HG03342 (cell line): ENCODE data around the gene GRIA1.

Experiments used
- ATAC-seq: cut with Tn5 transposase; IDR thresholded peaks from one replicate; pipeline ENCODE4 v1.9.1; 2021; ENCODE audit warnings: mild to moderate bottlenecking, moderate library complexity; ENCODE audit not compliant: unreplicated experiment

Gene GRIA1

DNA sequence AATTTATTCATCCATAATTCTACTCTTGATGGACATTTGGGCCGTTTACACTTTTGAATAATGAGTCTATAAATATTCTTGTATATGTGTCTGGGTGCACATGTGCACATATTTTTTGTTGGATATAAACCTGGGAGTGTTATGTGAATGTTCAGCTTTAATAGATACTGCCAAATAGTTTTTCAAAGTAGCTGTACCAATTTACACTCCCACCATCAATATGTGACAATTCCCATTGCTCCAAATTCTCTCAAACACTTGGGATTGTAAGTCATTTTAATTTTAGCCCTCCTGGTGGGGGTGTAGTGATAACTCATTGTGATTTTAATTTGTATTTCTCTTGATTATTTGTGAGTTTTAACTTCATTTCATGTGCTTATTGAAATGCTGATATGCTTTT lies 114.9 kb downstream of the GRIA1 start:
- ATAC-seq: no peak

DNA sequence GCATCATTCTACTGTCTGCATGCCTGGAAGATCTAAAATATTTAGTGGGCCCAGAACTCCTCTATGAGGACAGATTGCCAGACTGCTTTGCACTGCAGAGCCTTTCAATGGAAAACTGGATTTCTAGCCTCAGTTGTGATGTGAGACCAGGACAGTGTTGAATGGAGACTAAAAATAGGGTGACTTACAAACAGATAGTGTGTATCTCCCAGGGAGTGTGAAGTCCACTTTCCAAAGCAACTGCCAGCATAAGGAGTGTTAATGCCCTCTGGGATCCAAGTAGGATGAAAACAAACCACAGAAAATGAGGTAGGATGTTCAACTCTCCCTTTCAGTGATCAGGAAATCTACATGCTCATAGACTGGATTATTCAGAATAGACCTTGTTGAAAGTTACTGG lies 119.5 kb downstream of the GRIA1 start:
- no peak for ATAC-seq

DNA sequence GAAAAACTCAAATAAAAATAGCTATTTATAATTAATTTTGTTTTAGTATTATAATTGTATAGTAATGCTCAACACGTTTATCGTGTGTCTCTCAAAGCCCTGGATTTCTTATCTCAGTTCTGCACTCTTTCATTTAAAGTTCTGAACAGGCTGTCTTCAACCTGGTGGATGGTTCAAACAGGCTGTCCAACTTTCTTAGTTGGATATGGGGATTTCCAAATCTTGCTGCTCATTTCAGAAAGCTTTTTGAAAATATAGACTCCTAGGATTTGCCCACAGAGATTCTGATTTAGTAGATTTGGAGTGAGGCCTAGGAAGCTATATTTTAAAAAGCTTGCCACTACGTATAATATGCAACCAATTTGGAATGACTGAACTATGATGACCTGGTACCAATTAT lies 120.3 kb downstream of the GRIA1 start:
- no peak for ATAC-seq

DNA sequence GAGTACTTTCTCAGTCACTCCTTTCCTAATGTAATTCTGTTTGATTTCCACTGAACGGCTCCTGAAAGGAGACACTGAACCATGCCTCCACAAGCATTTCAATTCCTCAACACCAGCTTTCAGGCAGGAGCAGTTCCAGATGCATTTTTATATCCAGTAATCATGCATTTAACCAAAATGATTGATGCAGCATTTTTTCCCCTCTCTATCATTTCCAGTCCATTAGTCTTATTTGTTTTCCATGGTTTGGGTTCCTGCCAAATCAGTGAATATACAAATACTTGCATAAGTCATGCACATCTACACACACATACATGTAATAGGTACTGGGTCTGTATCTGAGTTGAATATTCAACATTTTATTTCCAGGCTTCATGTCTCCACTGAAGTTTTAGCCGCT lies 122.7 kb downstream of the GRIA1 start:
- no peak for ATAC-seq

DNA sequence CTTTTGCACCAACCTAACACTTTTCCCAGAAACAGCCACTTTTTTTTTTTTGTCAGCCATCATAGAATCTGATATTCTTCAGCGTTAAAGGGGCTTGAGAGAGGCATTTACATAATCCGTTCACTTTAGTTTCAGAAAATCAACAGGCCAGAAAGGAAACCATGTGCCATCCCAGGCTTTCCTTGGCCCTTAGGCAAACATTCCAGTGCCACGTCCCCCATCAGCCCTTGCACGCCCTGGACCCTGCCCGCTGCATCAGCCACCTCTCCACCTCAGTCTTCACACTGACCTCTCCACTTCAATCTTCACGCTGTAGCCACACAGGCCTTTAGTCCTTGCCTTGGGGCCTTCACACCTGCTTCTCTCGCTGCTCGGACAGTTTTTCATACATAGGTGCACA lies 123.2 kb downstream of the GRIA1 start:
- no peak for ATAC-seq

DNA sequence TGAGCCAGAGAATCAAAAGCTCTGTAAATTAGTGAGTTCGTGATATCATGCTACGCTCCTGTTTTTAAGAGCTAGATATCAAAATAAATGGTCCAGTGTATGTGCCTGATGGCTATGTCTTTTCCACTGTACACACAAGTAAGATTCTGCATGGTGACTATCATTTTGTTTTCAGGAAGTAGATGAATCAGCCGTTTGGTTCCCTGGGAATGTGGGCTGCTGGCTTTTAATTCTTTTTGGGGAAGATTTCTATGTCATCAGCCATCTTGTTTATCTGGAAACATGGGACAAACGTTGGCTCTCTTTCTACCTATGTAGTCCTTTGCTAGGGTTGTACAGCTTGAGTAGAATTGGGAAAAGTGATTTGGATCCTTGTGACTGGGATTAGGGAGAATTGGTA lies 126.7 kb downstream of the GRIA1 start:
- ATAC-seq: no peak

DNA sequence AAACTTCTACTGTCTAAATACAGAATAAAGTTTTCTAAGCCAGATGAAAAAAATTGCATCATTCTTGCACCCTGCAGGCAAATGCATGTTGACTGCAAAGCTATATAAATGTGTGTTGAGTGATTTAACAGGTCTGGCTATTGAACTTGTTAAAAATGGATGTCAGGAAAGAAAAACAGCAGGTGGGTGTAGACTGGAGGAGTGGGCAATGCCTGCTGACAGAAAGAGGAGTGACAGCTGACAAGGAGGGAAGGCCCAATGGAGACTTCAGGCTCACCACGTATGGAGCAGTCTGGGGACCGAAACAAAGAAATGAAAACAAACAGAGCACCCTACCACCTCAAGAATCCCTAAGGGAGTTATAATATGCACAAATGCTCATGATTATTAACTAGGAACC lies 127.8 kb downstream of the GRIA1 start:
- no peak for ATAC-seq

DNA sequence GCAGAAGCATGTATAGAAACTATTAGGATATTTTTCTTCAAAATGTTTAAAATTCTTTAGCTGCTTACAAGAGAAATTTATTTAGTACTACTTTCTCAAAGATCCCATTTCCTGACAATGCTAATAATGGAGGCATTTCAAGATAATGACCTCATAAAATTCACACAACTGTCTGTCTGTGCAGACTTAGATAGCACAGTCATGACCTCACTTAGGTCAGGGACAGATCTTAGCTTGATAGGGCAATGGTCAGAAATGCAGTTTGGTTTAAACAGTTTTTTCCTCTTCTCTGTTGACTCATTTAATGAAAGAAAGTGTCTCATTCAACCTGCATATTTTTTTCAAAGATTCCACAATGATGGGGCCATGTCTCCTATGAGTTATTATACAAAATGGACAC lies 128.4 kb downstream of the GRIA1 start:
- no peak for ATAC-seq

DNA sequence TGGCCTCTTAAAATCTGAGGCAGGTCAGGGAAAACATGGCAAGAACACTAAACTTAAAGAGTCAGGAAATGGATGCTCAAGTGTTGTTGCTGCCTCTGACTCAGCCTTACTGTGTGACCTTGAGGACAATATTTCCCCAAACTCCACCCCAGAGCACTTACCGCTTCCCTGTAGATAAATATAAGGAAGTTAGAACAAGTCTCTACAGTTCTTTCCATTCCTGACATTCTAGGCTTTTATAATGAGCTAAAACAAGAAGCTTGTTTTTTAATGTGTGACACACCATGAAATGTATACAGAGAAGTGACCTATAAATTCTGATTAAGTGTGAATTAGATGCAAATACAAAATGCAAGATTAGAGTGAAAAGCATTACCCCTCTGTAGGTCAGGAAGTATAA lies 129.3 kb downstream of the GRIA1 start:
- ATAC-seq: no peak

DNA sequence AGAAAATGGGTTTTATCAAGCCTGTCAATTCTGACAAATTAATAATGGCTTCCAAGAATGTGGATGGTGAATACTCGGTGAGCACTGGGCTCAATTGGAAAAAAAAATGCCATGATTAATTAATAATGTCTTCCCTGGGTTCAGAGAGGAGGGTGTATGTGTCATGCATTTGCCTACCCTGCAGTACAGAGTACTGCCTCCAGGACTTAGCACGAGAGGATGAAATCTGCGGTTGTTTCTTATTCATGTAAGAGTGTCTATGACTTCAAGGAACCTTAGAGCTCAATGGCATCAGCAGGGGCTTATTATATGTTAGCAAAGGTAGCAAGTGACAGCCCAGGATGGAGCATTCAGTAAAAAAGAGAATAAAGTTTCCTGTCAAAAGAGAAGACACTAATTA lies 132.7 kb downstream of the GRIA1 start:
- ATAC-seq: no peak

DNA sequence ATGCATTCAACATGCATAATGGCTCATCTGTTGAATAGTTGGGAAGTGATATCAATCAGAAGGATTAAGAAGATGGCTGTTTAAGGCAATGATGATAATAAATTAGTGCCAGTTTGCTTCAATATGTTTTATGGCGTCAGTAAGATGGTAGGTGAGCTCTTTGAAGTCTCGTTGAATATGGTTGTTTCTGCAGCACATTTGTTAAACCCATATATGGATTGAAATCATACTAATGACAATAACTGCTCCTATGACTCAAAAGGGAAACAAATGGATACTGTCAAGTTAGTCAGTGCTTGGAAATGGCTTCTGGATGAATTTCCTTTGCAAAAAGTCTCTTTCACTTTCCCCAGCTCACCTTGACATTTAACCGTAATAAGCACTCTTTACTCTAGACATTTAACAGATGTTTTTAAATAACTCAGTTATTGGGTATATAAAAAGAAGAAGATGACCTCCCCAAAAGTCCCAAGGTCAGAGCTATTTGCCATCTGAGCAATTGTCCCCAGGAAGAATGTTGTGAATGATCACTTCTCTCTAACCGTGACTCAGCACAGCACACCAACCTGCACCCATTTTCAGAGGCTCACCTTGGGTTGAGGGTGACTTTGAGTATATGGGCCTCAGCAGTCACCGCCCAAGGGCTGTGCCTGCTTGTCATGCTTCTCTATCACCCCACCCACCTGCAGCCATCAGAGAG lies 133.4 kb downstream of the GRIA1 start:
- no peak for ATAC-seq

DNA sequence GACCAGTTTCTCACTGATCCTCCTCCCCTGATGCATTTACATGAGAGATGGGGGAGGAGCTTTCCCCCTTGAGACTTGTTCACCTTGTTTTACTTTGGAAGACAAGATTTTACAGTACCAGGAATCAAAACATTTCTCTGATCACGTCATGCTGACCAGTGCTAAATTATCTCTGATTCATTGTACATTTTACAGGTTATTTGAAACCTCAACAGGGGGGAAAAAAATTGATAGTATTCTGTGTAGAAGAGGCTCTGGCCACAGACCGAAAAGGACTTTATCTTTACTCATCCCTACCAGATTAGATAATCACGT lies 133.9 kb downstream of the GRIA1 start:
- ATAC-seq: no peak

DNA sequence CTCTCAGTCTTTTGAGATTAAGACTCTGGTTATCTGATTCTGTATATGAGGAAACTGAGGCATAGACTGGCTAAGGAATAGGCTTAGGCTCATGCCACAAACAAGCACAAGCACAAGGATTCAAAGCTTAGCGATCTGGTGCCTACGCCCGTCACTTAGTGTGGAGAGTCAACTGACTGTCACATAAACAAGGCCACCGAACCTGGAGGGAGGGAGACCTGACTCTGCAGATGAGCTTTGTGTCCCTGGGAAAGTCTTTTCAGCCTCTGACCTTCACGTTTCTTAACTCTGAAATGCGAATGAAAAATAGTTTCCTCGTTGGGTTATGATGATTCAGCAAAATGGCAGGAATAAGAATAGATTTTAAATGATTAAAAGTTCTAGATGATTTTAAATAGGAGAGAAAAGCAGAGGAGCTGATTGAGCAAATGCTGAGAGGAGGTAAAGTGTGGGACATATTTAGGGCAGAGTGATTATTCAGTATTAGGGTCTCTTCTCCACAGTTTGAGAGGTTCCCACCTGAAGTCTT lies 135.4 kb downstream of the GRIA1 start:
- ATAC-seq: no peak

DNA sequence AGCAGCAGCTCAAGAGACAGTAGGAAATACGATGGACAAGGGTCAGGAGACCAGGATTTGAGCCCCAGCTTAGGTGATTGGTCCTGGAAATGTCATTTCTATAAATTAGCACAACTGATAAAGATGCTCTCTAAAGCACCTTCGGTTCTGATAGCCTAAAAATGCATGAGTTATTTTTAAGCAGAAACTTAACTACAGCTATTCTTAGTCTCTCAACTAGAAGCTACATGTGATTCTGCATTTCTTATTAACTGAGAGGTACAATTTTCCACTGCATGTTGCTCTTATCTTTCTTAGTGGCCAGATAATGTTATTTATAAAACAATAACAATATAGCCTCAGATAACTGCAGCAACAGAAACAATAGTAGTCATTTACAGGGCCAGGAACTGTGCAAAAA lies 136.4 kb downstream of the GRIA1 start:
- ATAC-seq: no peak

DNA sequence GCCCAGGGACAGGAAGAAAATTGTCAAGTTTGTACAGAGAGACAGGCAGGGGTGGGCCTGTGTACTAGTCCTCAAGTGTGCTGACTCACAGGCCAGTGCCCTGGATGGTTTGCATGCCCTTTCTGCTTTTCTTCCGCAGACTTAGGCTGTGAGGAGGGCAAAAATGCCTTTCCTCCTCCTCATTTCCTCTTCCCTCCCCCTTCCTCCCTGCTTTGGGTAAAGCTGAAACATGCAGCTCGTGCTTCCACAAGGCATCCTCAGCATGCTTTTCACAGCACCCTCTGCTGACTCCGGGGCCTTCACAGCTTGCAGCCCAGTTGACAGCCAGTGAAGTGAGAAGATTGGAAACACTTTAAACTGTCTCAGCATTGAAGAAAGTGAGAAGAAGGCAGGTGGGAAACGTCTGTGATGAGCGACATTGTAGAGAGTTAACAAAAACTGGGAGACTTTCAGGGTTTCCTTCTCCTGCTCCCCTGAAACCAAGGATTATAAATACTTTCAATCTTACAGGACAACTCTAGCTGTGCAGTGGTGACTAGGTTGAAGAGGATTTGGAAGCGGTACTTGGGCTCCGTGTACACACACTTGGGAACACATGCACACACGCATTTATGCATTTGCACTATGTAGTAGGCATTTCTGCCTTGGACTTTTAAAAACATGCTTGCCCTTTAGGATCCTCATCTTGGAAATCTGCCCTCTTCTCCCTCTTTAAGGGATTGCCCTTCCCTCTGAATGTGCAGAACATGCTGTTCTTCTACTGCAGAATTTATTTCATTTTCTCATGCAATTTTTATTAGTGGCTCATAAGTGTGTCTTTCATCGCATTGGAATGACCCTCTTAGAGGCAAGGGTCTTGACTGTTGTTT lies 138.8 kb downstream of the GRIA1 start:
- no peak for ATAC-seq

DNA sequence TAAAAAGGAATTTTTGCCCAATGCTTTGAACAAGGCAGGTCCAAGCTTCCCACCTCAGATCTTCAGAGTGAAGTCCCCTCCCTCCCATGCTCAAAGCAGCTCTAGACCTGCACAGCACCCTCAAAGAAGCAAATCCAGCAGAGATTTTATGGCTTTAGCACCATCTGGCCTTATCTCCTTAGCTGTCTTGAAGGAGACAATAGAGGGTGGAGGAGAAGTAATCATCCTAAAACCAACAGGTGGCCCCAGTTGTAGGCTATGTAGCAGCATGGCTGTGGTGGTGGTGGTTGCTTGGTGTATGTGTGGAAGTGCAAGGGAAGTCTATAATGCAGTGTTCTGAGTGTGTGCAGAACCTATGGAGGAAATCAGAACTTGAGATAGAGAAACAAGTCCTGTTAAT lies 140.1 kb downstream of the GRIA1 start:
- ATAC-seq: no peak

DNA sequence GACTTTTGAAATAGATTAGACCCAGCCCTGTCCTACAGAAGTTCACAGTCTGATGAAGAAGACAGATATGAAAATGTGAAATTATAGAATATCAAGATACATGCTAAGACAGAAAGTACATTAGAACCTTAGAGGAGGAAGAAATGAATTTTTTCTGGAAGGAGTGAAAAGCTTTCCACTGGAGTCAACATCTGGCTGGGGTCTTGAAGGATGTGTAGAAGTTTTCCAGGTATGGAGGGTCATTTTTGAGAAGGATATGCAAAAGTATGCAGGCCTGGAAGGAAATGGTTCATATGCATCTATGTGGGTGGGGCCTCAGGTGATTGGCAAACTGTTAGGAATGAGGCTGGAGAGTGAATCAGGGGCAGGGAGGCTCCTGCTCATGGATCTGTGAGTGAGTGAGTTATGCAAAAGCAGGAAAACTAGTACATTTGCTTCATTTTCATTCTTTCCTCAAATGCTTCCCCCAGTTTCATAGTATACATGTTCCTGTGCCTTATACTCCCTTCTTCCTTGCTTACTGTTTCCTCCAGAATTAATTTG lies 142.3 kb downstream of the GRIA1 start:
- ATAC-seq: no peak

DNA sequence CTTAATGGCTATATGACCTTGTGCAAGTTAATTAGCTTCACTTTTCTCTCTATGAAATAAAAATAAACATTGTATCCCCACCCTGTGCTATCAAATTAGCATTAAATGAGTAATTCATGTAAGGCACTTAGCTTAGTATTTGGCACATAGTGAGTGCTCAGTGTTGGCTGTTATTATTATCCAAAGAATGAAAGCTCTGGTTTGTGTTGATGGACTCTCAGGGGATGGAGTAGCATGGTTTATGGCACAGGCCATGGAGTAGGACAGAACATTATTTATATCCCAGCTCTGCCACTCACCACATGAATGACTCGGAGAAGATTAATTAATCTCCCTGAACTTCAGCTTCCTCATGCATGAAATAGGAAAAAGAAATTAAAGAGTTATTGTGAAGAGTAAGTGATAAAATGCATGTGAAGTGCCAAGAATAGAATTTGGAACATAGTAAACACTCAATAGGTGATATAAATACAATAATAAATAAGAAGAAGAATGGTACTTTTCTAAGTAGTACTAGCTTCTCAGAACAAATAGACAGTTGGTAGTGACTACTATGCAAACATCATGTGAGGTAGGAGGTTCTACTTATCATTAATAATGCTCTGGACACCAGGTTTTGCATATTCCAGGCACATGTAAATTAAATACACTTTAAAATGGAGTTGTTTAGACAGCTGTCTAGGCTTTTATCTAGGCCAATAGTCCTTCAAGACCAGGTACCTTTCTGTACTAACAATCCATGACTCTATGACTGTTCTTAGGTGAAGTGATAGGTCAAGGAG lies 146.4 kb downstream of the GRIA1 start:
- ATAC-seq: no peak

DNA sequence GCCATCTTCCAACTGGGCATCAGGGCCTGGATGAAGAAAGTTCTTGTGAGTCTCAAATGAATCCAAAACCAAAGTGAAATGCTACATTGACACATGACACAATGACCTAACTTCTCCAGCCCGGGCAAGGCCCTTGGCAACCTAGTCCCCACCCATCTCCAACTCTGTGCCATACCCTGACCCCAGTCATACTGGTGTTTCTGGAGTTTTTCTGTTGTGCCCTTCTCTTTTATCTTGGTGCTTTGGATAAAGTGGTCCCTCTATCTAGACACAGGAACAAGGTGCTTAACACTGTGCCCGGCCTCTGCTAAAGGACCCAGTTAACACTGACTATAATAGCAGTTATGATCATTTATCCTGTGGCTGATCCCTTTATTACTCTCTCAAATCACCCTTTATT lies 149.8 kb downstream of the GRIA1 start:
- no peak for ATAC-seq

DNA sequence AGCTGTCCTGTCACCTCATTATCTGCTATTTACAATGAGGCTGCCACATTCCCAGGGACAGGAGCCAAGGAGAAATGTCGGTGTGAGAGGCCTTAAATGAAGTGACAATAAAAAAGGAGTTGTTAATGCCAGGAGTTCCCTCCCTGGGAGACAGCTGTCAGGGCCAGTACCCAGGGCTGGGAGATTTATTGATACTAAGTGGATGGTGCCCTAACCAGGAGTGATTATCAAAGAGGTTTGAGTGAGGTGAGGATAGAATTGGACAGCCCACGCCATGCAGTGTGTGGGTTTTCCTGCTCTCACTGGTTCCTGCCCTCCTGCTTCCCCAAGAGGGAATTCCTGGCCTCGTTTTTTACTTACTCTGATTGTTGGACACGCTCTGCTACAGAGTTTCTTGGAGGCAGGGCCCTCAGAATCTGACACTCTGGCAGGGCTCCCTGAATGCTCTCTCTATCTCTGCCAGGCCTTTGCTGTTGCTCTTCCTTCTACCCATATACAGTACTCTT lies 150.8 kb downstream of the GRIA1 start:
- no peak for ATAC-seq

DNA sequence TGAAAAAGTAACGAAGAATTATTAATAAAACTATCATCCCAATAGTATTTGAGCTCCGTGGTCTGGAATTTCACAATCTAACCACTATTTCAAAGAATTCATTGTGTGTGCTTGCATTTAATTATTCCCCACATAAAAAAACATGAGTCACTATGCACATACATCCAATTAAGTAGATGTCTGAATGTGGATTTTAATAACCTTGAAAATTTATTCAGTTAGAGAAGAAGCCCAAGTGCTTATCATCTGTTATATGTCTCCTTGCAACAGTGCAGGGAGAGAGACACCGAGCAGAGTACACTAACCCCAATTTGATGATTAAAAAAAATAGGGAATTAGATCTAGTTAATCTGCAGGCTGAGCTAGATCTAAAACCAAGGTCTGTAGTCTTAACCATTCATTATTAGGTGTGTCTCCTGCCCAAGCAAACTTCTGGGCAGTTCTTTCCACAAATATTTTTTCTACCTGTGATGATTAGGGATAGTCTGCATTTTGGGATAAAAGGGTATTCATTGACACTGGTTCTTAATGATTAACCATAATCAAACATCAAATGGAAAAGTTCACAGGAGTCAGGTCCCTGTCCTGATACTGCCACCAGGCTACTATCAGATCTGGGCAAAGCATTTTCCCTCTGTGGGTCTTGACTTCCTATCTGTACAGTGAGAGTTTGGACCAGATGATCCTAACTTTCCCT lies 164.2 kb downstream of the GRIA1 start:
- ATAC-seq: no peak
